Suprapubic skin (tissue), 4 donors: ENCODE measurements around the gene CYP19A1. TPM values are rescaled to one million over a fixed set of nuclear protein-coding genes. Genes with fewer than 3 reads are reported as not detected.

ENCODE experiments used
- DNase-seq, 2 donors: peaks; one replicate each; pipeline ENCODE4 v3.0.0-alpha.2; 2019; ENCODE audit warnings: low spot score in 2 of 2
- H3K27ac ChIP-seq: fragments of 200-600 bp; sonication (generic); one replicate; pipeline ENCODE4 v1.5.1; 2019
- H3K27me3 ChIP-seq: fragments of 200-600 bp; sonication (generic); one replicate; pipeline ENCODE4 v1.5.1; 2019
- H3K36me3 ChIP-seq: fragments of 200-600 bp; sonication (generic); one replicate; pipeline ENCODE4 v1.5.1; 2019
- H3K4me1 ChIP-seq: fragments of 200-600 bp; sonication (generic); one replicate; pipeline ENCODE4 v1.5.1; 2019
- H3K4me3 ChIP-seq: fragments of 200-600 bp; sonication (generic); one replicate; pipeline ENCODE4 v1.5.1; 2019; ENCODE audit warnings: mild to moderate bottlenecking
- H3K9me3 ChIP-seq: fragments of 200-600 bp; sonication (generic); one replicate; pipeline ENCODE4 v1.5.1; 2019
- CTCF ChIP-seq, 2 donors: fragments of 200-600 bp in 1 of 2; fragments of 450-650 bp in 1 of 2; sonication (generic) in 1 of 2; IDR thresholded peaks; one replicate each; pipeline ENCODE4 v1.5.1; 2016 to 2019; ENCODE audit warnings: antibody characterized with exemption in 2 of 2, mild to moderate bottlenecking in 1 of 2, moderate library complexity in 1 of 2
- EP300 ChIP-seq: sonication (generic); formaldehyde crosslinking; IDR thresholded peaks from one replicate; pipeline ENCODE4 v1.6.1; 2017; ENCODE audit warnings: antibody characterized with exemption
- POLR2A ChIP-seq, 2 donors: fragments of 450-650 bp; IDR thresholded peaks; one replicate each; pipeline ENCODE4 v1.6.1; 2017; ENCODE audit warnings: antibody characterized with exemption in 2 of 2, mild to moderate bottlenecking in 2 of 2, moderate library complexity in 2 of 2
- POLR2AphosphoS5 ChIP-seq, 3 donors: sonication (generic); formaldehyde crosslinking; IDR thresholded peaks; one replicate each; pipeline ENCODE4 v1.6.1; 2017; ENCODE audit warnings: antibody characterized with exemption in 3 of 3
- WGBS: methylation state at CpG from one replicate; pipeline ENCODE4 v1.1.5; 2018; 5-methylcytosine and 5-hydroxymethylcytosine counted together
- total RNA-seq, 4 donors: library from RNA; depleted of rRNA; stranded (reverse); fragments of >200 nt; gene quantifications; one replicate each; pipeline ENCODE4 v1.1.0, GENCODE V29; 2016

Gene CYP19A1
- total RNA-seq = 1 to 10 TPM; 2.7 to 6.8 (median 5.6) TPM

- no peaks in the 10 kb centered on the region for H3K36me3 ChIP-seq
- no peak within 1 kb of the TSS for H3K4me3 ChIP-seq
- no peaks in the 10 kb centered on the region for H3K9me3 ChIP-seq
- H3K4me1 ChIP-seq = peaks cover 33% of the 10 kb centered on the region
- 94% methylated on average over 6 of the region's 6 CpGs for WGBS
- TF ChIP-seq POLR2A (IDR thresholded peaks at IDR 0.05) (no peak), EP300 (no peak), POLR2AphosphoS5 (IDR thresholded peaks at IDR 0.05) (no peak), CTCF (IDR thresholded peaks at IDR 0.05) (no peak)
- no peak within 1 kb of the TSS for H3K27ac ChIP-seq
- no peak for DNase-seq
- H3K27me3 ChIP-seq = peaks cover 17% of the 10 kb centered on the region
Measured at GRCh38 chr15:51338496-51338895, at the start of gene CYP19A1. Gene CYP19A1, minus strand, starts transcription at chr15:51338596. Its CDS starts 95,684 bp downstream, at chr15:51242912.

- 93% methylated on average over 3 of the region's 3 CpGs for whole genome bisulfite sequencing
- H3K27ac ChIP-seq = no peak overlapping the region
- DNase-seq = no peak
Measured at GRCh38 chr15:51387699-51388041, 49.3 kb upstream of the CYP19A1 start.

GRCh38 chr15:51386960-51387698 is 48.7 kb upstream of the CYP19A1 start:
- no peak overlapping the region for H3K27ac ChIP-seq
- H3K36me3 ChIP-seq = no peaks in the 10 kb centered on the region
- peaks cover 4% of the 10 kb centered on the region for H3K27me3 ChIP-seq
- TF ChIP-seq CTCF (IDR thresholded peaks at IDR 0.05) = no peak
- TF ChIP-seq EP300 = no peak
- no peak for TF ChIP-seq POLR2AphosphoS5 (IDR thresholded peaks at IDR 0.05)
- no peak for TF ChIP-seq POLR2A (IDR thresholded peaks at IDR 0.05)
- no peak overlapping the region for H3K4me3 ChIP-seq
- H3K4me1 ChIP-seq = no peaks in the 10 kb centered on the region
- DNase-seq = no peak
- 80% methylated on average over 10 of the region's 10 CpGs for WGBS
- H3K9me3 ChIP-seq = no peaks in the 10 kb centered on the region

More at GRCh38 chr15:51387699-51388041, 49.3 kb upstream of the CYP19A1 start:
- H3K4me3 ChIP-seq = no peak overlapping the region
- no peaks in the 10 kb centered on the region for H3K4me1 ChIP-seq
- H3K9me3 ChIP-seq = no peaks in the 10 kb centered on the region
- H3K27me3 ChIP-seq = peaks cover 4% of the 10 kb centered on the region
- no peaks in the 10 kb centered on the region for H3K36me3 ChIP-seq
- TF ChIP-seq EP300 (no peak), POLR2AphosphoS5 (IDR thresholded peaks at IDR 0.05) (no peak), CTCF (IDR thresholded peaks at IDR 0.05) (no peak), POLR2A (IDR thresholded peaks at IDR 0.05) (no peak)

GRCh38 chr15:51386486-51386885 is 48.1 kb upstream of the CYP19A1 start:
- DNase-seq = no peak
- peaks cover under 1% of the 10 kb centered on the region for H3K4me1 ChIP-seq
- H3K9me3 ChIP-seq = no peaks in the 10 kb centered on the region
- no peaks in the 10 kb centered on the region for H3K36me3 ChIP-seq
- TF ChIP-seq EP300 (no peak), CTCF (IDR thresholded peaks at IDR 0.05) (no peak), POLR2AphosphoS5 (IDR thresholded peaks at IDR 0.05) (no peak), POLR2A (IDR thresholded peaks at IDR 0.05) (no peak)
- H3K4me3 ChIP-seq = no peak overlapping the region
- no peak overlapping the region for H3K27ac ChIP-seq
- 95% methylated on average over 12 of the region's 12 CpGs for WGBS
- peaks cover 4% of the 10 kb centered on the region for H3K27me3 ChIP-seq

- Histone ChIP-seq H3K4me3 (no peak overlapping the region), H3K27ac (no peak overlapping the region), H3K4me1 (peaks cover 5% of the 10 kb centered on the region), H3K36me3 (no peaks in the 10 kb centered on the region), H3K27me3 (peaks cover 4% of the 10 kb centered on the region), H3K9me3 (no peaks in the 10 kb centered on the region)
- no peak for DNase-seq
- no peak for TF ChIP-seq EP300
- TF ChIP-seq POLR2A (IDR thresholded peaks at IDR 0.05) = no peak
- WGBS = 87% methylated on average over 8 of the region's 8 CpGs
Measured at GRCh38 chr15:51386029-51386428, 47.6 kb upstream of the CYP19A1 start.

- Histone ChIP-seq H3K27me3 (peaks cover 4% of the 10 kb centered on the region), H3K4me1 (peaks cover 26% of the 10 kb centered on the region), H3K9me3 (no peaks in the 10 kb centered on the region), H3K27ac (no peak overlapping the region), H3K36me3 (no peaks in the 10 kb centered on the region), H3K4me3 (no peak overlapping the region)
- DNase-seq = no peak
- TF ChIP-seq EP300 = no peak
- TF ChIP-seq CTCF (IDR thresholded peaks at IDR 0.05) = peak in 1 of 2 donors; percentile 22
- WGBS = 28% methylated on average over 4 of the region's 4 CpGs
Measured at GRCh38 chr15:51382787-51383186, 44.4 kb upstream of the CYP19A1 start.
